Hepatocyte (in vitro differentiated cells): Measurements from ENCODE around the gene ADCY9. TPM values are rescaled to one million over a fixed set of nuclear protein-coding genes. Genes with fewer than 3 reads are reported as not detected.
A peak's percentile ranks its signal among the peaks of the same experiment; 100 is the strongest.

Experiments
- DNase-seq: peaks from one replicate; pipeline ENCODE4 v3.0.0-alpha.2; 2016; ENCODE audit warnings: low spot score
- H2AFZ ChIP-seq: fragments of 200-600 bp; sonication (generic); 2 replicates; pipeline ENCODE4 v1.6.0; 2016; ENCODE audit warnings: antibody characterized with exemption, mild to moderate bottlenecking
- H3K27ac ChIP-seq: fragments of 200-600 bp; sonication (generic); 2 replicates; pipeline ENCODE4 v1.5.1; 2016; ENCODE audit warnings: mild to moderate bottlenecking
- H3K27me3 ChIP-seq: fragments of 200-600 bp; sonication (generic); 2 replicates; pipeline ENCODE4 v1.6.1; 2016
- H3K36me3 ChIP-seq: fragments of 200-600 bp; sonication (generic); replicated peaks from 2 replicates; pipeline ENCODE4 v1.5.1; 2016; ENCODE audit warnings: low read depth; ENCODE audit not compliant: insufficient read depth
- H3K4me1 ChIP-seq: fragments of 200-600 bp; sonication (generic); 2 replicates; pipeline ENCODE4 v1.5.1; 2016; ENCODE audit warnings: mild to moderate bottlenecking, moderate library complexity; ENCODE audit not compliant: insufficient read depth
- H3K4me2 ChIP-seq: fragments of 200-600 bp; sonication (generic); 2 replicates; pipeline ENCODE4 v1.6.0; 2016
- H3K4me3 ChIP-seq: fragments of 200-600 bp; sonication (generic); 2 replicates; pipeline ENCODE4 v1.5.1; 2016; ENCODE audit warnings: mild to moderate bottlenecking
- H3K79me2 ChIP-seq: fragments of 200-600 bp; sonication (generic); 2 replicates; pipeline ENCODE4 v1.6.0; 2017; ENCODE audit warnings: mild to moderate bottlenecking
- H3K9me2 ChIP-seq: fragments of 200-600 bp; sonication (generic); replicated peaks from 2 replicates; pipeline ENCODE4 v1.6.0; 2017; ENCODE audit warnings: mild to moderate bottlenecking; ENCODE audit not compliant: insufficient read depth
- H3K9me3 ChIP-seq: fragments of 200-600 bp; sonication (generic); 2 replicates; pipeline ENCODE4 v1.5.1; 2016; ENCODE audit warnings: low read depth, mild to moderate bottlenecking
- H4K20me1 ChIP-seq: fragments of 200-600 bp; sonication (generic); 2 replicates; pipeline ENCODE4 v1.6.0; 2016; ENCODE audit warnings: mild to moderate bottlenecking; ENCODE audit not compliant: insufficient read depth, poor library complexity, severe bottlenecking
- CTCF ChIP-seq: fragments of 200-600 bp; sonication (generic); IDR thresholded peaks from 2 replicates; pipeline ENCODE4 v1.5.1; 2016; ENCODE audit warnings: antibody characterized with exemption, mild to moderate bottlenecking; ENCODE audit not compliant: poor library complexity
- EZH2 ChIP-seq: fragments of 200-600 bp; sonication (generic); IDR thresholded peaks from 2 replicates; pipeline ENCODE4 v1.6.1; 2016; ENCODE audit warnings: antibody characterized with exemption, mild to moderate bottlenecking, borderline replicate concordance
- EZH2phosphoT487 ChIP-seq: fragments of 200-600 bp; sonication (generic); IDR thresholded peaks from one replicate; pipeline ENCODE4 v1.6.1; 2018; ENCODE audit warnings: antibody characterized with exemption, mild to moderate bottlenecking, low read depth, moderate library complexity; ENCODE audit not compliant: unreplicated experiment, severe bottlenecking
- WGBS: methylation state at CpG from one replicate; pipeline ENCODE4 v1.1.6; 2016; ENCODE audit warnings: low lambda C conversion rate; ENCODE audit errors: missing lambda C conversion rate; 5-methylcytosine and 5-hydroxymethylcytosine counted together
- polyA plus RNA-seq: library from polyadenylated mRNA; unstranded; fragments of >200 nt; fragmentation: Nextera tagmentation; extraction: Ambion mirVana; gene quantifications from 2 replicates; pipeline ENCODE4 v1.2.1, GENCODE V29; 2016
- total RNA-seq: library from RNA; depleted of rRNA; stranded (reverse); fragments of >200 nt; gene quantifications from 2 replicates; pipeline ENCODE4 v1.2.3, GENCODE V29; 2014

ADCY9 gene
- total and polyA plus RNA-seq, 2 experiments from 2014 or later = 12.0 to 15.9 TPM

- H4K20me1 ChIP-seq = no peaks in the 10 kb centered on the region
- H3K9me3 ChIP-seq = no peaks in the 10 kb centered on the region
- no peaks in the 10 kb centered on the region for H3K27me3 ChIP-seq
- H3K4me3 ChIP-seq = no peak overlapping the region
- H2AFZ ChIP-seq = no peak overlapping the region
- H3K4me2 ChIP-seq = peak overlapping the region; percentile 52
- H3K9me2 ChIP-seq = no peaks in the 10 kb centered on the region
- H3K36me3 ChIP-seq = no peaks in the 10 kb centered on the region
- no peaks in the 10 kb centered on the region for H3K79me2 ChIP-seq
- TF ChIP-seq EZH2phosphoT487 (no peak), EZH2 (no peak), CTCF (no peak)
- peaks cover 12% of the 10 kb centered on the region for H3K4me1 ChIP-seq
- whole genome bisulfite sequencing = 56% methylated on average over 19 of the region's 20 CpGs
- H3K27ac ChIP-seq = peak overlapping the region; percentile 84
- DNase-seq = peak; percentile 62
These were observed 135.8 kb downstream of the ADCY9 start for GRCh38 chr16:3980253-3981111.

DNA sequence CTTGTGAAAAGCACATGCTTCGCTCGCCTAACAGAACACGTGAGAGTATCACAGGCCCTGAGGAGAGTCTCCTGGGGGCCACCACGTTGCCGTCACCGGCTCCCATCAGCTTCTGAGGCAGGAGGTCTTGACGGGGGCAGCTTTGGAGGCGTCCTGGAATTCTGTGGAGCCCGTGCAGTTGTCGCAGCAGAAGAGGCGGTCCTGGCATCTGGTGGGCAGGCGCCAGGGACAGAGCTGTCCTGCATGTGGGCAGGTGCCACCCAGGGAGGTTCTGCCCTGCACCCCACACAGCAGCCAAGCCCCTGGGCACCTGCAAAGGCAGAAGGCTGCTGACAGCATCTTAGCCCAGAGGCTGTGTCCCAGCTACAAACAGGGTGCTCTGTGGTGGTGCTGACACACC is 136.7 kb downstream of the ADCY9 start:
- peaks cover 12% of the 10 kb centered on the region for H3K4me1 ChIP-seq
- TF ChIP-seq EZH2phosphoT487 = no peak
- TF ChIP-seq CTCF = no peak
- TF ChIP-seq EZH2 = no peak
- H3K79me2 ChIP-seq = no peaks in the 10 kb centered on the region
- H3K27ac ChIP-seq = peak overlapping the region; percentile 84
- DNase-seq = no peak
- H3K4me2 ChIP-seq = no peak overlapping the region
- no peak overlapping the region for H3K4me3 ChIP-seq
- whole genome bisulfite sequencing = 94% methylated on average over 12 of the region's 12 CpGs
- no peaks in the 10 kb centered on the region for H4K20me1 ChIP-seq
- no peaks in the 10 kb centered on the region for H3K9me2 ChIP-seq
- H3K9me3 ChIP-seq = no peaks in the 10 kb centered on the region
- no peak overlapping the region for H2AFZ ChIP-seq
- no peaks in the 10 kb centered on the region for H3K36me3 ChIP-seq
- no peaks in the 10 kb centered on the region for H3K27me3 ChIP-seq

GRCh38 chr16:3979070-3979469 is 137.2 kb downstream of the ADCY9 start:
- Histone ChIP-seq H3K27me3 (no peaks in the 10 kb centered on the region), H3K27ac (no peak overlapping the region), H3K9me3 (no peaks in the 10 kb centered on the region), H4K20me1 (no peaks in the 10 kb centered on the region), H3K79me2 (no peaks in the 10 kb centered on the region), H3K4me3 (no peak overlapping the region), H3K4me1 (peaks cover 12% of the 10 kb centered on the region), H3K4me2 (no peak overlapping the region), H2AFZ (no peak overlapping the region), H3K36me3 (no peaks in the 10 kb centered on the region), H3K9me2 (no peaks in the 10 kb centered on the region)
- no peak for DNase-seq
- 97% methylated on average over 20 of the region's 25 CpGs for WGBS
- no peak for TF ChIP-seq EZH2phosphoT487
- no peak for TF ChIP-seq CTCF
